GM12878 (cell line): Measurements from ENCODE around the gene DNAJB8. TPM values are rescaled to one million over a fixed set of nuclear protein-coding genes. Genes with fewer than 3 reads are reported as not detected.

Experiments
- ATAC-seq: fragments of 200-7000 bp; cut with Tn5 transposase; 3 replicates; pipeline ENCODE4 v1.9.1; 2020; ENCODE audit warnings: mild to moderate bottlenecking, moderate library complexity
- BruUV-seq: library from RNA; stranded (reverse); fragments of 400-500 nt; replicated peaks from 2 replicates; lab custom pipeline; 2021; lab: Mats Ljungman, UMichigan
- CTCF ChIA-PET: fragments of 300-600 bp; sonication (Branson Sonifier 250); formaldehyde crosslinking; extraction: SDS; loops from one replicate; lab custom pipeline; 2021; ENCODE audit warnings: inconsistent platforms; lab: Yijun Ruan, JAX
- POLR2A ChIA-PET: fragments of 350-600 bp; formaldehyde crosslinking; extraction: SDS; loops from one replicate; lab custom pipeline; 2021; ENCODE audit warnings: inconsistent platforms; lab: Charles Lee
- RAD21 ChIA-PET: fragments of 300-600 bp; sonication (Branson Sonifier 250); formaldehyde crosslinking; loops from one replicate; lab custom pipeline; 2023; ENCODE audit warnings: antibody characterized with exemption; ENCODE audit not compliant: unreplicated experiment; lab: Charles Lee
- SMC1A ChIA-PET: fragments of 300-600 bp; sonication (Branson Sonifier 250); formaldehyde crosslinking; loops from one replicate; lab custom pipeline; 2023; ENCODE audit not compliant: unreplicated experiment, uncharacterized antibody; lab: Charles Lee
- DNase-seq: peaks from one replicate; pipeline ENCODE4 v3.0.0-alpha.2; 2011; ENCODE audit warnings: low read depth, low spot score
- FAIRE-seq: peaks from 3 replicates; lab custom pipeline; 2011; peaks lifted over from hg19 to GRCh38; lab: Jason Lieb, UNC
- H2AFZ ChIP-seq: 2 replicates; pipeline ENCODE4 v1.6.0; 2011; ENCODE audit warnings: low read depth, low read length, control low read depth; ENCODE audit not compliant: control insufficient read depth
- H3K27ac ChIP-seq: 2 replicates; pipeline ENCODE4 v1.5.1; 2011; ENCODE audit warnings: control low read depth; ENCODE audit not compliant: control insufficient read depth, insufficient read depth
- H3K27me3 ChIP-seq, 2 experiments: replicated peaks in 1 of 2; 2 replicates each; pipeline versions ENCODE4 v1.6.0 to v1.6.1; 2011; ENCODE audit warnings: low read length in 1 of 2; ENCODE audit not compliant: control insufficient read depth in 2 of 2, insufficient read depth in 2 of 2
- H3K36me3 ChIP-seq, 2 experiments: 2 replicates each; pipeline ENCODE4 v1.5.1; 2011; ENCODE audit warnings: low read length in 1 of 2; ENCODE audit not compliant: control insufficient read depth in 2 of 2, insufficient read depth in 2 of 2
- H3K4me1 ChIP-seq: 2 replicates; pipeline ENCODE4 v1.6.1; 2011; ENCODE audit warnings: mild to moderate bottlenecking, low read length, moderate library complexity, mixed read lengths; ENCODE audit not compliant: control insufficient read depth, insufficient read depth
- H3K4me2 ChIP-seq: 2 replicates; pipeline ENCODE4 v1.6.0; 2011; ENCODE audit warnings: control low read depth; ENCODE audit not compliant: control insufficient read depth, insufficient read depth
- H3K4me3 ChIP-seq: fragments of 200-600 bp; sonication (generic); 2 replicates; pipeline ENCODE4 v1.5.1; 2016
- H3K79me2 ChIP-seq: 2 replicates; pipeline ENCODE4 v1.6.0; 2011; ENCODE audit warnings: low read length; ENCODE audit not compliant: control insufficient read depth, insufficient read depth
- H3K9ac ChIP-seq: 2 replicates; pipeline ENCODE4 v1.8.0; 2011; ENCODE audit warnings: low read length, control low read depth, mixed read lengths; ENCODE audit not compliant: control insufficient read depth, insufficient read depth
- H3K9me3 ChIP-seq: replicated peaks from 3 replicates; pipeline ENCODE4 v1.5.1; 2011; ENCODE audit warnings: mild to moderate bottlenecking, low read length; ENCODE audit not compliant: control insufficient read depth, insufficient read depth
- H4K20me1 ChIP-seq: 2 replicates; pipeline ENCODE4 v1.6.0; 2011; ENCODE audit not compliant: control insufficient read depth, insufficient read depth
- BCL11A ChIP-seq: IDR thresholded peaks from 2 replicates; pipeline ENCODE4 v1.6.1; 2011; ENCODE audit warnings: low read depth, low read length
- CREB1 ChIP-seq: IDR thresholded peaks from 2 replicates; pipeline ENCODE4 v1.6.1; 2012; ENCODE audit warnings: low read depth, mild to moderate bottlenecking, inconsistent platforms
- KAT2A ChIP-seq: conservative IDR thresholded peaks from 2 replicates; pipeline ENCODE4 v1.6.1; 2011; ENCODE audit warnings: low read depth, low read length; ENCODE audit not compliant: control insufficient read depth
- LARP7 ChIP-seq: fragments of 450-650 bp; IDR thresholded peaks from 2 replicates; pipeline ENCODE4 v1.6.1; 2017; ENCODE audit warnings: mild to moderate bottlenecking
- NFYB ChIP-seq: IDR thresholded peaks from 2 replicates; pipeline ENCODE4 v1.6.1; 2011; ENCODE audit warnings: low read depth, mild to moderate bottlenecking, low read length, improper control_type of control experiment, moderate library complexity; ENCODE audit not compliant: insufficient read depth
- SMC3 ChIP-seq: IDR thresholded peaks from 2 replicates; pipeline ENCODE4 v1.6.1; 2011; ENCODE audit warnings: low read length, improper control_type of control experiment, borderline replicate concordance
- SPI1 ChIP-seq: IDR thresholded peaks from 2 replicates; pipeline ENCODE4 v1.6.1; 2011; ENCODE audit warnings: low read depth, mild to moderate bottlenecking, low read length, moderate library complexity, borderline replicate concordance; ENCODE audit not compliant: insufficient read depth
- SUZ12 ChIP-seq: fragments of 200-600 bp; sonication (generic); IDR thresholded peaks from one replicate; pipeline ENCODE4 v1.6.1; 2018; ENCODE audit warnings: antibody characterized with exemption, mild to moderate bottlenecking; ENCODE audit not compliant: unreplicated experiment
- TCF12 ChIP-seq: IDR thresholded peaks from 2 replicates; pipeline ENCODE4 v1.6.1; 2011; ENCODE audit warnings: low read depth, mild to moderate bottlenecking, low read length
- ZNF217 ChIP-seq: fragments of 450-650 bp; IDR thresholded peaks from 2 replicates; pipeline ENCODE4 v1.6.1; 2017; ENCODE audit warnings: antibody characterized with exemption, mild to moderate bottlenecking
- WGBS: methylation state at CpG from one replicate; pipeline ENCODE4 v1.1.6; 2016; ENCODE audit warnings: low lambda C conversion rate; ENCODE audit not compliant: insufficient replicate concordance, insufficient coverage; ENCODE audit errors: missing lambda C conversion rate; 5-methylcytosine and 5-hydroxymethylcytosine counted together
- in situ Hi-C: fragments of 300-500 bp; cut with MboI; formaldehyde crosslinking; loops from 9 replicates; pipeline ENCODE4 v1.14.3; 2018; ENCODE audit warnings: mixed read lengths
- intact Hi-C: fragments of 100-400 bp; cut with micrococcal nuclease; formaldehyde crosslinking; loops from one replicate; pipeline ENCODE4 v1.14.2; 2022; ENCODE audit not compliant: unreplicated experiment
- polyA plus RNA-seq, 11 experiments: library from polyadenylated mRNA; depleted of rRNA in 4 of 11; unstranded in 6 of 11; stranded (reverse) in 5 of 11; fragments of >200 nt; fragmentation: Nextera tagmentation in 4 of 11; fragmentation: Illumina TruSeq in 1 of 11; extraction: Ambion mirVana in 4 of 11; extraction: Trizol in 1 of 11; gene quantifications; 1 replicate in 1 of 11; 2 replicates in 10 of 11; pipeline versions ENCODE4 v1.2.1 to v1.2.3, GENCODE V29; 2011 to 2016; ENCODE audit warnings: inconsistent platforms in 2 of 11, missing spikeins in 2 of 11, low read depth in 1 of 11
- total RNA-seq, 4 experiments: library from RNA; depleted of rRNA in 3 of 4; stranded (reverse); fragments of >200 nt in 3 of 4; fragmentation: Illumina TruSeq in 1 of 4; extraction: Trizol in 1 of 4; gene quantifications; 2 replicates each; pipeline versions ENCODE4 v1.2.1 to v1.2.3, GENCODE V29; 2013 to 2021
- TF ChIP-seq, protein P1 (sequence below): fragments of 450-650 bp; IDR thresholded peaks from 2 replicates; pipeline ENCODE4 v1.6.1; 2017; ENCODE audit warnings: borderline replicate concordance
- TF ChIP-seq, protein P2 (sequence below): fragments of 450-650 bp; IDR thresholded peaks from 2 replicates; pipeline ENCODE4 v1.6.1; 2016; ENCODE audit warnings: mild to moderate bottlenecking

DNAJB8 gene
- total and polyA plus RNA-seq, 10 of the 15 experiments (the other 5 are each of a cell fraction or from before 2014, with no cell fraction given), result not detected

DNA sequence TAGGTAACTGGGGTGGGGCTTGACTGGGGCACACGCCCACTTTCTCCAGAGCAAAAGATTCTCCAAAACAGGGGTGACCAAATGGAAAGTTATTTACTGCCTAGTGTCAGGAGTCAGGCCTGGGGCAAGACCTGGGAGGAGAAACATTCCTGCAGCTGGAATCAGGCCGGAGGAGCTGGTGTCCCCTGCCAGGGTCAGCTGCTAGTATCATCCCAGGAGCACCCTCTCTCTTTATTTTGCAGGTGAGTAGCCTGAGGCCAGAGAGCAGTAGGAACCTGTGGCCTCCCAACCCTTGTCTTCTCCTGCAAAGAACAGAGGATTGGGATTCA lies 32.9 kb downstream of the DNAJB8 start:
- TF ChIP-seq NFYB, result no peak
- TF ChIP-seq SUZ12, result no peak
- no peak for TF ChIP-seq LARP7
- ChIA-PET CTCF (interaction anchor here (1.2 kb wide), 1 partner anchor 64 kb away, joined by 4 read pairs; no protein-coding TSS in a partner anchor), RAD21 (interaction anchor here (1.5 kb wide), 1 partner anchor 64 kb away, joined by 3 read pairs; no protein-coding TSS in a partner anchor), POLR2A (no interaction called here), SMC1A (no interaction called here)
- H3K79me2 ChIP-seq, result no peaks in the 10 kb centered on the region
- no peak overlapping the region for H3K4me3 ChIP-seq
- no TSS peak for BruUV-seq
- FAIRE-seq (no peak), ATAC-seq (no peak), DNase-seq (no peak)
- WGBS, result 0% methylated on average over 2 of the region's 2 CpGs
- no peak overlapping the region for H3K4me2 ChIP-seq
- no peaks in the 10 kb centered on the region for H3K36me3 ChIP-seq
- intact Hi-C loops (no loop called here), in situ Hi-C loops (no loop called here)
- no peaks in the 10 kb centered on the region for H3K9me3 ChIP-seq
- no peak overlapping the region for H2AFZ ChIP-seq
- H4K20me1 ChIP-seq, result no peaks in the 10 kb centered on the region; the same call in 1 of the 2 replicates
- peaks cover 2 to 17% of the 10 kb centered on the region in 2 experiments for H3K27me3 ChIP-seq
- H3K27ac ChIP-seq, result no peak overlapping the region
- H3K4me1 ChIP-seq, result no peaks in the 10 kb centered on the region
- H3K9ac ChIP-seq, result no peak overlapping the region

- CTCF ChIA-PET, result interaction anchor here (1.2 kb wide), 1 partner anchor 64 kb away, joined by 4 read pairs; no protein-coding TSS in a partner anchor
- SMC1A ChIA-PET, result no interaction called here
- RAD21 ChIA-PET, result interaction anchor here (1.5 kb wide), 1 partner anchor 64 kb away, joined by 3 read pairs; no protein-coding TSS in a partner anchor
Observed at GRCh38 chr3:128432971-128433836, 33.5 kb downstream of the DNAJB8 start.

More at GRCh38 chr3:128432971-128433836, 33.5 kb downstream of the DNAJB8 start:
- no peak overlapping the region for H3K4me3 ChIP-seq
- in situ Hi-C loops, result no loop called here
- DNase-seq (no peak), ATAC-seq (no peak), FAIRE-seq (no peak)
- no peaks in the 10 kb centered on the region for H3K9me3 ChIP-seq
- no peak overlapping the region for H3K27ac ChIP-seq
- POLR2A ChIA-PET, result no interaction called here
- no peak overlapping the region for H3K9ac ChIP-seq
- peaks cover 2 to 17% of the 10 kb centered on the region in 2 experiments for H3K27me3 ChIP-seq
- BruUV-seq, result no TSS peak
- intact Hi-C loops, result no loop called here
- H3K4me1 ChIP-seq, result no peaks in the 10 kb centered on the region
- H3K79me2 ChIP-seq, result no peaks in the 10 kb centered on the region
- no peak overlapping the region for H3K4me2 ChIP-seq
- no peak overlapping the region for H2AFZ ChIP-seq
- no peaks in the 10 kb centered on the region; the same call in 1 of the 2 replicates for H4K20me1 ChIP-seq
- TF ChIP-seq, protein P1, sequence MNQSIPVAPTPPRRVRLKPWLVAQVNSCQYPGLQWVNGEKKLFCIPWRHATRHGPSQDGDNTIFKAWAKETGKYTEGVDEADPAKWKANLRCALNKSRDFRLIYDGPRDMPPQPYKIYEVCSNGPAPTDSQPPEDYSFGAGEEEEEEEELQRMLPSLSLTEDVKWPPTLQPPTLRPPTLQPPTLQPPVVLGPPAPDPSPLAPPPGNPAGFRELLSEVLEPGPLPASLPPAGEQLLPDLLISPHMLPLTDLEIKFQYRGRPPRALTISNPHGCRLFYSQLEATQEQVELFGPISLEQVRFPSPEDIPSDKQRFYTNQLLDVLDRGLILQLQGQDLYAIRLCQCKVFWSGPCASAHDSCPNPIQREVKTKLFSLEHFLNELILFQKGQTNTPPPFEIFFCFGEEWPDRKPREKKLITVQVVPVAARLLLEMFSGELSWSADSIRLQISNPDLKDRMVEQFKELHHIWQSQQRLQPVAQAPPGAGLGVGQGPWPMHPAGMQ, result no peak
- TF ChIP-seq BCL11A (no peak), SMC3 (no peak), TCF12 (no peak), ZNF217 (no peak), KAT2A (no peak), CREB1 (no peak), SPI1 (no peak)
- TF ChIP-seq, protein P2, sequence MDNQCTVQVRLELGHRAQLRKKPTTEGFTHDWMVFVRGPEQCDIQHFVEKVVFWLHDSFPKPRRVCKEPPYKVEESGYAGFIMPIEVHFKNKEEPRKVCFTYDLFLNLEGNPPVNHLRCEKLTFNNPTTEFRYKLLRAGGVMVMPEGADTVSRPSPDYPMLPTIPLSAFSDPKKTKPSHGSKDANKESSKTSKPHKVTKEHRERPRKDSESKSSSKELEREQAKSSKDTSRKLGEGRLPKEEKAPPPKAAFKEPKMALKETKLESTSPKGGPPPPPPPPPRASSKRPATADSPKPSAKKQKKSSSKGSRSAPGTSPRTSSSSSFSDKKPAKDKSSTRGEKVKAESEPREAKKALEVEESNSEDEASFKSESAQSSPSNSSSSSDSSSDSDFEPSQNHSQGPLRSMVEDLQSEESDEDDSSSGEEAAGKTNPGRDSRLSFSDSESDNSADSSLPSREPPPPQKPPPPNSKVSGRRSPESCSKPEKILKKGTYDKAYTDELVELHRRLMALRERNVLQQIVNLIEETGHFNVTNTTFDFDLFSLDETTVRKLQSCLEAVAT, result no peak
- 44% methylated on average over 18 of the region's 53 CpGs for WGBS
- no peaks in the 10 kb centered on the region for H3K36me3 ChIP-seq
